CD4-positive, alpha-beta T cell treated with Interleukin-10 for 1 hour (primary cell): ENCODE data around the gene CCDC138.
A peak's percentile ranks its signal among the peaks of the same experiment; 100 is the strongest.

Experiments
- DNase-seq: peaks from one replicate; pipeline ENCODE4 v3.0.0-alpha.2; 2020

The CCDC138 gene

DNA sequence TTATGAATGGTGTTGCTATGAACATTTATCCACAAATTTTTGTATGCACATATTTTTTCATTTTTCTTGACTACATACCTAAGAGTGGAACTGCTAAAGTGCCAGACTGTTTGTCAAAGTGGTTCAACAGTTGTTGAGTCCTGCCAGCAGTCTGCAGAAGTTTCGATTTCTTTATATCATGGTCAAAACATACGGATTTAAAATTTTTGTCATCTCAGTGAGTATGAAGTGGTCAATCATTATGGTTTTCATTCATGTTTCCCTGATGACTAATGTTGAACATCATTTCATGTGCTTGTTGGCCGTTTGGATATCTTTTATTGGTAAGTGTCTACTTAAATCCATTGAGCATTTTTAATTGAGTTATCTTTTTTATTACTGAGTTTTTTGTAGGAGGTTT is 39.2 kb downstream of the CCDC138 start:
- no peak for DNase-seq

DNA sequence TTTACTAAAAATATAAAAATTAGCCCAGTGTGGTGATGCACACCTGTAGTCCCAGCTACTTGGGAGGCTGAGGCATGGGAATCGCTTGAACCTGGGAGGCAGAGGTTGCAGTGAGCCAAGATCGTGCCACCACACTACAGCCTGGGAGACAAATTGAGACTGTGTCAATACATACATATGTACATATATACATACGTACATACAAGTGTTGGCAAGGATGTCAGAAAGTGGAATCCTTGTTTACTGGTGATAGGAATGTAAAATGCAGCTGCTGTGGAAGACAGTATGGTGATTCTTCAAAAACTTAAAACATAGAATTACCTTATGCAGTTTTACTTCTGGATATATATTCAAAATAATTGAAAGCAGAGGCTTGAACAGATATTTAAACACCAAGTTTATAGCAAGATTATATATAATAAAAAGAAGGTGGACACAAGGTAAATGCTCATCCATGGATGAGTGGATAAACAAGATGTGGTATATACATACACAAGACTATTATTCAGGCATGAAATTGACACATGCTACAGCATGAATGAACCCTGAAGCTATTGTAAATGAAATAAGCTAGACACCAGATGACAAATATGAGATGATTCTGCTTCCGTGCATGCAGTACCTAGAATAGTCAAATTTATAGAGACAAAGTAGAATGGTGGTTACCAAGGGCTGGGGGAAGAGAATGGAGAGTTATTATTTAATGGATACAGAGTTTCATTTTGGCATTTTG is 43.2 kb downstream of the CCDC138 start:
- no peak for DNase-seq

DNA sequence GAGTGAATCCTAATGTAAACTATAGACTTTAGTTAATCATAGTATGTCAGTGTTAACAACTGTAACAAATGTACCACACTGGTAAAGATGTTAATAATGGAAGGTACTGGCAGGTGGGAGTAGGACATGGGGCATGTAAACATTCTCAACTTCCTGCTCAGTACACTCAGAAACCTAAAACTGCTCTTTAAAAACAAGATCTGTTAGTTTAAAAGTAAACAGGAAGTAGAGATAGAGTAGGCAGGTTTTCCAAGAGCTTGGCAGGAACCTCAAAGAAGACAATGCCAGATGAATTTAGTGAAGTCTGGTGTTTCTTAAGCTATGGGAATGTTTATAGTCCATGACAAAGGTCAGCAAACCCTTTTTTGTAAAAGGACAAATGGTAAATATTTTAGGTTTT is 46.6 kb downstream of the CCDC138 start:
- DNase-seq = no peak

DNA sequence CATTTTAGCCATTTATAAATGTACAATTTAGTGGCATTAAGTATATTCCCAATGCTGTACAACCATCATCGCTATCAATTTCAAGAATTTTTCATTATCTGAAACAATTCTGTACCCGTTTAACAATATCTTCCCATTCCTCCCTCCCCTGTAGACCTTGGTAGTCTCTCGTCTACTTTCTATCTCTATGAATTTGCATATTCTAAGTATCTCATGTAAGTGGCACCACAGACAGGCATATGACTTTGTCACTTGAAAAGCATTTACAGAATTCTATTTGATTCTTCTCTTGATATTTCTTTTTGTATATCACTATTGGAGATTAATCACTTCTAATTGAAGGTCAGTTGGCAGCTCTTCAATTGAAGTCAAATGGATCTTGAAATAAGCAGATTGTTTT is 48.0 kb downstream of the CCDC138 start:
- no peak for DNase-seq

DNA sequence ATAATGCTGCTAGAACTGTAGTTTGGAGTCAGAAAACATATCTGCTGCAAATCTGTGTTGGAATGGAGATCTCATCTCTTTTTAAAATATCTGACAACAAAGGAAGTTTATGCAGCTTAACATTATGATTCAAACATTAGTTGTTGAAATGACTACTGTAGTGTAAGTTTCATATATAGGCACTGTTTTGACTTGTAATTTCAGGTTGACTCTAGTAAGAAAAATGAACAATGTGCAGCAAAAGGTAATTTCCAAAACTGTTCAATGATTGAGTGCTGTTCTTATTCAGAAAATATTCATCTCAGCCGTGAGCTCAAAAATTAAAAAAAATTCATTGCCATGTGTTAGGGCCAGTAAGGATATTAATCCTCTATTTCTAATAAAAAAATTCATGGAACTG is 48.5 kb downstream of the CCDC138 start:
- DNase-seq = no peak

DNA sequence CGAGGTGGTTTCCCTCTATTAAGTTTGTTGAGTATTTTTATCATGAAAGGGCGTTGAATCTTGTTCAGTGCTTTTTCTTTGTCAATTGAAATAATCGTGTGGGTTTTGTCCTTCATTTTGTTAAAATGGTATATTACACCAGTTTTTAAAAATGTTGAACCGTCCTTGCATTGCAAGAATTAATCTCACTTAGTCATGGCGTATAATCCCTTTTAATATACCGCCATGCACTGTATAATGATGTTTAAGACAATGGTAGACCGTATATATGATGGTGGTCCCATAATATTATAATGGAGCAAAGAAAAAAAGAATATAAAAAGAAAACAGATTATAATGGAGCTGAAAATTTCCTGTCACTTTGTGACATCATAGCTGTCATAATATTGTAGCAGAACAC is 50.6 kb downstream of the CCDC138 start:
- no peak for DNase-seq

DNA sequence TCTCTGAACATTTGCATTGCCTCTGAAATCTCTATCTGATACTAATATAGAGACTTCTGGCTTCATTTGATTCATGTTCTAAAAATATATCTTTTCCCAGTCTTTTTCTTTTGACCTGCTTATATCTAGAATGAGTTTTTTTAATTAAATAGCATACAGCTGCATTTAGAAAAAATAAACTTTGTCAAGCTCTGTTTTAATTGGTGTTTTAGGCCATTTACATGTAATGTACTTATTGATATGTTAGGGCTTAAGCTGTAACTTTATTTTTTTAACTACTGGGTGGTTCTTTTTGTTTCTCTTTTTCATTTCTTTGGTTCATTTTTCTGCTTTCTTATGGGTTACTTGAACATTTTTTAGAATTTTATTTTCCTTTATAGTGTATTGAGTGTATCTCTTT is 54.9 kb downstream of the CCDC138 start:
- DNase-seq = no peak

DNA sequence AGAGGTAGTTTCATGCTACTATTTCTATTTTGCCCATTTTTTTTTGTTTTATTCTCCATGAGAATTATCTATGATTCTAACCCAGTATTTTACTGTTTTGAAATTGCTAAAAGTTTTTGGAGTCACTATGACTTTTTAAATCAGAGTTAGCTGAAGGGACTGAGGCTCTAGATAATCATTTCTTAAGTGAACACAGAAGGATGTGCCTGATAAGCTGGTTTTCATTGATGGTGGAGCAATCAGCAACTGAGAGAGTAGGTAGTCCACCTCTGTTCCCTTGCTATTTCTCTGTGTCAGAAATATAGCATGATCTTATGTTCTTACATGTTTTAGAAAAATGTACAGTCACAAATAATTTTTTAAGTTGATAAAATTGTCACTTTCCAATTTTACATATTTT is 59.4 kb downstream of the CCDC138 start:
- no peak for DNase-seq

DNA sequence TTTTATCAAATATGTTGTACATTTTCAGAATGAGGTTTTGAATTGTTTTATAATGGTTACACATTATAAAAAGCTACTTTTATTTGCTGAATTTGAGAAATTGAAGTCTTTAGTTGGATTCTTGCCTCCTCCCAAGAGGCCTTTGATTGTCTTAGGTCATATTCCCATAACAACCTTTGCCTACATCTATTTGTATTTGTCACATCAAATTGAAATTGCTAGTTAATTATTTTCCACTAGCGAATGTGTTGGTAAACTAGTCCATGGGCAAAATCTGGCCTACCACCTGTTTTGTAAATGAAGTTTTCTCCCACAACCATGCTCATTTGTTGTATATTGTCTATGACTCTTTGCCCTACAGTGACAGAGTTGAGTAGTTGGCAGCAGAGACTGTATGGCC is 60.4 kb downstream of the CCDC138 start:
- DNase-seq = no peak

DNA sequence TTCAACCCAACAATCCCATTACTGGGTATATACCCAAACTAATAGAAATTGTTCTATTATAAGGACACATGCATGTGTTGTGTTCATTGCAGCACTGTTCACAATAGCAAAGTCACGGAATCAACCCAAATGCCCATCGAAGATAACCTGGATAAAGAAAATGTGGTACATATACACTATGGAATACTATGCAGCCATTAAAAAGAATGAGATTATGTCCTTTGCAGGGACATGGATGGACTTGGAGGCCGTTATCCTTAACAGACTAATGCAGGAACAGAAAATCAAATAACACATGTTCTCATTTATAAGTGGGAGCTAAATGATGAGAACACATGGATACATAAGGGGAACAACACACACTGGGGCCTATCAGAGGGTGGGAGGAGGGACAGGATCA is 65.8 kb downstream of the CCDC138 start:
- DNase-seq = no peak

DNA sequence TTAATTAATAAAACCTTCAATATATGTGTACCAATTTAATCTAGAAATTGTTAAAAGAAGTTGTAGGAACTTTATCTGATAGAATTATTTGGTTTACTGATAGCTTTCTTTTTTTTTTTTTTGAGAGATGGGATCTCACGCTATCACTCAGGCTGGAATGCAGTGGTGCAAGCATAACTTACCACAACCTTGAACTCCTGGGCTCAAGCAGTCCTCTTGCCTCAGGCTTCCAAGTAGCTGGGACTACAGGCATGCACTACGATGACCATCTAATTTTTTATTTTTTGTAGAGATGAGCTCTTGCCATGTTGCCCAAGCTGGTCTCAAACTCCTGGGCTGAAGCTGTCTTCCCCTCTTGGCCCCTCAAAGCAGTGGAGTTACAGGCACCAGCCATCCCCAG is 66.8 kb downstream of the CCDC138 start:
- no peak for DNase-seq

DNA sequence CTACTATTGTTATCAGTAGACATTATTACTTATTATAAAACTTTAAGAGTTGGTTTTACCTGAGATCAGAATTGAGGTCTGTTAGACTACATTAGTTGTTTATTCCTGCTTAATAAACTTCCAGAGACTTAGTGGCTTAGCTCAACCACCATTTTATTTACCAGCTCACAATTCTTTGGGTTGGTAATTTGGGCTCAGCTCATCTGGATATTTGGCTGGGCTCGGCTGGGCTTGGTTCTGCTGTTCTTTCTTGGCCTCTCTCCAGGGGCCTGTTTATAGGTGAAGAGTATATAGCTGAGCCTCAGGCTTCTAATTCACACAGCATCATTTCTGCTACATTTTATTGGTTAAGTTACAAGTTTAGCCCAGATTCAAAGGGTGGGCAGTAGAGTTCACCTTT is 67.9 kb downstream of the CCDC138 start:
- no peak for DNase-seq

DNA sequence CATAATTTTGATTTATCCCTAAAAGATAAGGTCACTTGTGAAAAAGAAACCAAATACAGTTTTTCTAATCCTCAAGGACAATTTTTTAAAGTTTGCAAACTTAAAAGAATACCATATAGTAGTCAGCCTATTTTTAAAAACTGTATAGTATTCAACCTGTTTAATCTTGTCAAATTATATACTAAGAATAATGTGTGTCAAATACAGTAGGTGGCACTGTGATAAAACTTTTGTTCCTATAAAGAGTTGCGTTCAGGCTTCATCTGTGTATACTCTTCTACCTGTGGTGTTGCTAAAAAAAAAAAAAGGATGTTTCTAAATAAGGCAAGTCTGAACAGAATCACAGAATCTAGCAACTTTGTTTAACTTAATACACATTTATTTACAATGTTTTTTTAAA is 68.6 kb downstream of the CCDC138 start:
- DNase-seq = peak; percentile 37

DNA sequence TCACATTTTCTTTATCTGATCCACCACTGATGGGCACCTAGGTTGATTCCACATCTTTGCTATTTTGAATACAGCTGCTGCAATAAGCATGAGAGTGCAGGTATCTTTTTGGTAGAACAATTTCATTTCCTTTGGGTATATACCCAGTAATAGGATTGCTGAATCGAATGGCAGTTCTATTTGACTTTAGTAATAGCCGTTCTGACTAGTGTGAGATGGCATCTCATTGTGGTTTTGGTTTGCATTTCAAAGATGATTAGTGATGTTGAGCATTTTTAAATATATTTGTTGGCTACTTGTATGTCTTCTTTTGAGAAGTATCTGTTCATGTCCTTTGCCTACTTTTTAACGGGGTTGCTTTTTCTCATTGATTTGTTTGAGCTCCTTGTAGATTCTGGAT is 72.3 kb downstream of the CCDC138 start:
- DNase-seq = no peak

DNA sequence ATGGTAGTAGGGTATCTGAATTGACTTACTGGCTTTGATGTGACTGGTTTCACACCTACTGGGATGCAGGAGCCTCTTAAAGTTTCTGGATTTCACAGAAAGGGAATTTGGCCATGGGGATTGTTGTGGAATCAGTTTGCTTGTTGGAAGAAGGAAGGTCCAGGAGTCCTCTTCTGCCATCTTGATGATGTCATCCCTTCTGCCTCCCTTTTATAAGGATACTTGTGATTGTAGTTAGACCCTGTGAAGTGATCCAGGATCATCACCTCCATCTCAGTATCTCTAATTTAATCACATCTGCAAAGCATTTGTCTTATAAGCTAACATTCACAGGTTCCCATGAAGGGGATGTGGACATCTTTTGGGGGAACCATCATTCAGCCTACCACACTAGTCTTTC is 79.5 kb downstream of the CCDC138 start:
- DNase-seq = no peak

DNA sequence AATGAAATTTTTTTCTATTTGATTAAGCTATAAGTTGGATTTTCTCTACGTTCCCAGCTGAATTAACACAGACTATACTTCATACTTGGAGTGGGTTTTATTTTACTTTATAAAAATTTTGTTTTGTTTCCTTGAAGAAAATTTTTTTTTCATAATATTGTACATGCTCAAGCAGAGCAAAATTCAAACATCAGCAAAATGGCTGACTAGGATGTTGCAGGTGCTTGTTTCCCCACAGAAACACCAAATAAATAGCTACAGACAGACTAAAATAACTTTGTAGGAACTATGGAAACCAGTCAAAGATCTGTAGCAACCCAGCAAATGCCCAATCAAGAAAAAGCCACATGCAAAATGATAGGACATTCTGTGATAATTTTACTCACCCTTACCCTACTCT is 82.3 kb downstream of the CCDC138 start:
- no peak for DNase-seq

DNA sequence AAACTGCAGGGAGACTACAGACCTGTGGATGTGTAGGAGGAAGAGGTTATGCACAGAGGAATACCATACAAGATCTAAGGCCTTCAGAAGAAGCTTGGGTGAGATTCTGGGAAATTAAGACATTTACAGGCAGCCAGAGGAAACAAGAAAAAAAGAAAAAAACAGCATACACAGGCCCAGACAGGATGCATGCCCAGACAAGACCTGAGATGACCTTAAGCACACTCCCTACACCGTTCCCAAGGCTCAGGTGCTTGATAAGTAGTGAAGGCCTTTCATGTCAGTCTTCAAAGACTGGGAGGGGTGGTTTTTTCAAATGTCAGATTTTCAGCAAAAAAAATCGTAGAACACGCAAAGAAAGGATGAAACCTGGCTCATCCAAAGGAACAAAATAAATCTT is 83.0 kb downstream of the CCDC138 start:
- no peak for DNase-seq

DNA sequence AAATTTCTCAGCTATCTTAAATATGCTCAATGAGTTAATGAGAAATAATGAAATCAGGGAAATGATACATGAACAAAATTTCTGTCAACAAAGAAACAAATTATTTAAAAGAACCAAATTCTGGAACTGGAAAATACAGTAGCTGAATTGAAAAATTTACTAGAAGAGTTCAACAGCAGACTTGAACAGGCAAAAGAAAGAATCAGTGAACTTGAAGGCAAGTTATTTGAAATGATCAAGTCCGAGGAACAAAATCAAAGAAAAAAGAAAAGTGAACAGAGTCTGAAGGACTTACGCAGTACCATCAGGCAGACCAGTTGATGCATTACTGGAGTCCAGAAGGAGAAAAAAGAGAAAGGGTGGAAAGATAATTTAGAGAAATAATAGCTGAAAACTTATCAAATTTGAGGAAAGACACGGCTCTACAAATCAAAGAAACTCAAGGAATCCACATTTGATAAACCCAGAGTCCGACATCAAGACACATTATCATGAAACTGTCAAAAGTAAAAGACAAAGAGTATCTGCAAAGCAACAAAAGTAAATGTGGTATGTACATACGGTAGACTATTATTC is 83.6 kb downstream of the CCDC138 start:
- no peak for DNase-seq

DNA sequence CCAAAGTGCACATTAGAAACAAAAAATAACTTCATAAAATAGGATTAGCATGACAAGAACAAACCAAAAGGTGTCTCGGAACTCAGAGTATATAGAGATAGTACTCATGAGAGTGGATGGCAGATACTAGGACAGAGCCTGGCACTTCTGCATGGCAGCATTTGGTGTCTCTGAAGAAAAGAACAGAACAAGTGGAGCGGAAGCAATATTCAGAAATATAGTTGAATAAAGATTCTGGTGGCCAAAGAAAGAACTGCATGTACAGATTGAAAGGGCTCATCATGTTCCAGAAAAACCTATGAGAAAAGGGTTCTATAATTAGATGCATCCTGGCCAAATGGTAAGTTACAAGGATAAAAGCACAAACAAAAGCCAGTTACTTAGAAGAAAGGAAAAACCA is 90.9 kb downstream of the CCDC138 start:
- DNase-seq = no peak

DNA sequence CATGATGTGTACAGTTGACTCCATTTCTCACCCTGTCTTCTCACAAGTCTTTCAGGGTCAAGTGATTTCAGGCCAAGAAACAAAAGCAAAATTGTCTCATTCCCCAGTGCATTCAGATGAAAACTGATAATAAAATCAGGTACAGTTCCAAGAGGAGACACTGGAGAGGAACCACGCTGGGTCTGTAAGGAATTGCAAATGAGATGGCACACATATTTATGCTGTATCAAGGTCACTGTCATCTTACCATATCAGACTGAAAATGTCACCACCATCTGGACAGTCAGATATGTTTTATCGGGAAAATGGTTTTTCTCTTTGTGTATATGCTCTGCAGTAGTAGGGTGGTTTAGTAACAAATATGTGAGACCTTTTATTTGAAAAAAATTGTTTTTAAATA is 91.7 kb downstream of the CCDC138 start:
- no peak for DNase-seq

DNA sequence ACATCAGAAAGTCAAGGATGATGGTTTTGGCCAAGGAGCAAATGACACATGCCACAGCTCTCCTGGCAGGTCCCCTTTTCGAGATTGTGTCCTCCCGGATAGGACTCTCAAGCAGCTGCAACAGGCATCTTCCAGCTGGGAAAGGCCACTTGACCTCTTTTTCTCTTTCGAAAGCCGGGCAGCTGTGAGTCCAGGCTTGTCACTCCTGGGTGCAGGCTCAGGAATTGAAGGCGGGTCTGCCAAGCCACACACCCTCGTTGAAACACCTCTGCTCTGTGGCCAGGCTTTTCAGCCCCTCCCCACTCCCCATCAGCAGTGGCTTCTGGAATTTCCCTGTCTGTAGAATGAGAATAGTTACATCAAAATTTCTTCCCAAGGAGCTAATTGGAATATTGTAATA is 98.0 kb downstream of the CCDC138 start:
- DNase-seq = no peak

DNA sequence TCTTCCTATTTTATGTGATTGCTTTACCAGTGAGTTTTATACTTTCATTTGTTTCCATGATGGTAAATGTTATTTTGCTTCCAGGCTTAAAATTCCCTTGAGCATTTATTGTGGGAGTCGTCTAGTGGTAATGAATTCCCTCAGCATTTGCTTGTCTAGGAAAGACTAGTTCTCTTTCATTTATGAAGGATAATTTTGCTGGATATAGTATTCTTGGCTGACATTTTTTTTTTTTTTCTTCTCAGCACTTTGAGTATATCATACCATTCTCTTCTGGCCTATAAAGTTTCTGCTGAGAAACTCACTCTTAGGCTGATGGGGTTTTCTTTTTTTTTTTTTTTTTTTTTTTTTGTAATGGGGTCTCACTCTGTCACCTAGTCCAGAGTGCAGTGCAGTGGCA is 103.3 kb downstream of the CCDC138 start:
- DNase-seq = no peak

DNA sequence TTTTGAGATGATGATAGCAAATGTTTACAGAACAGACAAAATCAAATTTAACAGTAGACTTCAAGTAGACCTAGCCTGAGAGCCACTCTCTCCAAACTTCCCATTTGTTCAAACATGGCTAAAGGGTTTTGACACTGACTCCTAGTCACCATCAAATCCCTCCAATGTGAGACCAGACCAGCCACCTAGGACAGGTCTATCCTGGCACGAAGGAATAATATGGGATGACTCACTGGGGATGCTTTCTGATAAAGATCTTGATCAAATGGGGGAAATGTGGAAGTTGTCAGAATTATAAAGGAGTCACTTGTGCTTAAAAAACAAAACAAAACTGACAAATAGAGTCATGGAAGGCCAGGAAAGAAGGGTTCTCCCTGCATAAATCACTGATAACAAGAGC is 106.7 kb downstream of the CCDC138 start:
- no peak for DNase-seq

DNA sequence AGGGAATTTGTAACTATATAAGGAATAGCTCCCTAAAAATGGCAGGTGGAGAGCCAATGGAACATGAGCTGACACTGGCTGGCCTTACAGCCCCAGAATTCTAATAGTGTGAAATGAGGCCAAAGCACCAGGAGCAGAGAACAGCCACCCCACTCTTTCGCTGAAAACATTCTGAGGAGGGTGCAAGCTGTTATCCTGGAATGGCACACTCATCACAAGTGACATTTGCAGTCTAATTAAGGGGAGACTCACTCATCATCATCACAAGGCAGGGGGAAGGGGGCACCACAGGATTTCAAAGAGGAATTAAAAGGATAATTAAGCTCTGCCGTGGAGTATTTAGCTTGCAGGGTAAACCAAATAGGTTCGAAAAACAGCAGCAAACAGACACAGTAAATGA is 108.2 kb downstream of the CCDC138 start:
- DNase-seq = no peak

DNA sequence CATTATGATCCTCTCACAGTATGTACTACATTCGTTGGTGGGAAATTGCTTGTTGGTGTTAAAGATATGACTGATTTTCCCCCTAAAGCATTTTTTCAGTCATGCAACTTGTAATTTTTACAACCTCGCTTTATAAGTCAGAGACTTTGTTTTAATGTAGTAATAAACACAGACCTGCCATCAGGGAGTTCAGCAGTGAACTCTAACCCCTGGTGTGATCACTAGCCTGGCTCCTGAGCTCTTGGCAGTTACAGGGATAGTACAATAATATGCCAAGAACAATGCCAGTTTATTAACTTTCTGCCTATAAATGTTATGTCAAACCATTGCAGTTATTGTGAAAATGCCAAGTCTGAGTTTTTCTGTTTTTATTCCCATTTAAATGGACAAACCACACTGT is 108.6 kb downstream of the CCDC138 start:
- DNase-seq = no peak
